Stimulated activated CD8-positive, alpha-beta memory T cell treated with anti-CD3 and anti-CD28 coated beads, Interleukin-7, amount 100 ng/mL, for 24 hours (primary cell): ENCODE measurements around the gene PLCH1.
"Not testable (repeated sequence)": the region's sequence is repeated elsewhere in the genome, so short reads cannot be mapped to it uniquely, and the experiment has no call there.

ENCODE experiments used
- DNase-seq: peaks from one replicate; pipeline ENCODE4 v3.0.0-alpha.2; 2020; ENCODE audit warnings: low read depth

The PLCH1 gene

GRCh38 chr3:155641956-155642355 is 102.9 kb downstream of the PLCH1 start:
- DNase-seq = no peak

GRCh38 chr3:155640098-155640497 is 104.8 kb downstream of the PLCH1 start:
- DNase-seq = no peak

GRCh38 chr3:155639462-155640055 is 105.3 kb downstream of the PLCH1 start:
- DNase-seq = no peak

GRCh38 chr3:155638461-155638860 is 106.4 kb downstream of the PLCH1 start:
- DNase-seq = not testable (repeated sequence)

GRCh38 chr3:155637567-155637966 is 107.3 kb downstream of the PLCH1 start:
- no peak for DNase-seq

- no peak for DNase-seq
These were observed 109.8 kb downstream of the PLCH1 start for GRCh38 chr3:155635056-155635455.

- no peak for DNase-seq
These were observed 110.7 kb downstream of the PLCH1 start for GRCh38 chr3:155634121-155634719.

GRCh38 chr3:155631323-155632019 is 113.4 kb downstream of the PLCH1 start:
- DNase-seq = no peak

GRCh38 chr3:155629556-155629955 is 115.3 kb downstream of the PLCH1 start:
- DNase-seq = no peak

GRCh38 chr3:155629056-155629455 is 115.8 kb downstream of the PLCH1 start:
- DNase-seq = no peak

- not testable (repeated sequence) for DNase-seq
These were observed 122.2 kb downstream of the PLCH1 start for GRCh38 chr3:155622647-155623046.

- DNase-seq = not testable (repeated sequence)
These were observed 124.3 kb downstream of the PLCH1 start for GRCh38 chr3:155620552-155620951.

GRCh38 chr3:155619118-155619915 is 125.6 kb downstream of the PLCH1 start:
- no peak for DNase-seq

GRCh38 chr3:155618543-155618942 is 126.3 kb downstream of the PLCH1 start:
- DNase-seq = no peak

- DNase-seq = no peak
These were observed 127.4 kb downstream of the PLCH1 start for GRCh38 chr3:155617346-155617925.

- DNase-seq = not testable (repeated sequence)
These were observed 129.7 kb downstream of the PLCH1 start for GRCh38 chr3:155615141-155615540.

GRCh38 chr3:155614410-155614809 is 130.5 kb downstream of the PLCH1 start:
- not testable (repeated sequence) for DNase-seq

- no peak for DNase-seq
These were observed 133.4 kb downstream of the PLCH1 start for GRCh38 chr3:155611456-155611855.

GRCh38 chr3:155609586-155609985 is 135.3 kb downstream of the PLCH1 start:
- no peak for DNase-seq

GRCh38 chr3:155608228-155608920 is 136.5 kb downstream of the PLCH1 start:
- no peak for DNase-seq

GRCh38 chr3:155607761-155608160 is 137.1 kb downstream of the PLCH1 start:
- no peak for DNase-seq

- DNase-seq = no peak
These were observed 139.3 kb downstream of the PLCH1 start for GRCh38 chr3:155605571-155605970.
